HepG2 (cell line): Measurements from ENCODE around the gene GNAI2. TPM values are rescaled to one million over a fixed set of nuclear protein-coding genes. Genes with fewer than 3 reads are reported as not detected.

Experiments
- DPF2 ChIP-seq: sonication (generic); formaldehyde crosslinking; IDR thresholded peaks from 2 replicates; pipeline ENCODE4 v1.4.0; 2020; ENCODE audit warnings: mild to moderate bottlenecking, low read depth, missing genetic modification reagents, borderline replicate concordance
- HOMEZ ChIP-seq: IDR thresholded peaks from 2 replicates; pipeline ENCODE4 v1.6.1; 2016; ENCODE audit warnings: low read depth
- ISX ChIP-seq: sonication (generic); formaldehyde crosslinking; conservative IDR thresholded peaks from 2 replicates; pipeline ENCODE4 v1.5.0; 2020; ENCODE audit warnings: missing genetic modification reagents
- MEIS2 ChIP-seq: sonication (generic); formaldehyde crosslinking; IDR thresholded peaks from 2 replicates; pipeline ENCODE4 v1.9.0; 2021; ENCODE audit warnings: mild to moderate bottlenecking, missing genetic modification reagents
- NCOA2 ChIP-seq: sonication (generic); formaldehyde crosslinking; IDR thresholded peaks from 2 replicates; pipeline ENCODE4 v1.8.0; 2022; ENCODE audit warnings: inconsistent platforms
- NKX3-1 ChIP-seq: sonication (generic); formaldehyde crosslinking; IDR thresholded peaks from 2 replicates; pipeline ENCODE4 v1.5.0; 2020; ENCODE audit warnings: missing genetic modification reagents
- PAF1 ChIP-seq: IDR thresholded peaks from 2 replicates; pipeline ENCODE4 v1.6.1; 2016; ENCODE audit warnings: missing genetic modification reagents, missing compliant biosample characterization
- TAF15 ChIP-seq: fragments of 200-400 bp; formaldehyde crosslinking; IDR thresholded peaks from one replicate; pipeline ENCODE4 v1.6.1; 2018; ENCODE audit warnings: mild to moderate bottlenecking, low read depth, low read length; ENCODE audit not compliant: poor library complexity, severe bottlenecking
- TCF12 ChIP-seq, 2 experiments: fragments of 450-650 bp in 1 of 2; sonication (generic) in 1 of 2; formaldehyde crosslinking in 1 of 2; IDR thresholded peaks; 2 replicates each; pipeline versions ENCODE4 v1.6.1 to v1.8.0; 2017 to 2022; ENCODE audit warnings: antibody characterized with exemption in 1 of 2, mild to moderate bottlenecking in 1 of 2, missing genetic modification reagents in 1 of 2, moderate library complexity in 1 of 2
- ZNF318 ChIP-seq: sonication (generic); formaldehyde crosslinking; IDR thresholded peaks from 2 replicates; pipeline ENCODE4 v1.4.0; 2020; ENCODE audit warnings: mild to moderate bottlenecking, missing genetic modification reagents
- ZNF501 ChIP-seq: sonication (generic); formaldehyde crosslinking; IDR thresholded peaks from 2 replicates; pipeline ENCODE4 v1.5.1; 2020; ENCODE audit warnings: mild to moderate bottlenecking, moderate library complexity, missing genetic modification reagents
- ZNF512 ChIP-seq: sonication (generic); formaldehyde crosslinking; IDR thresholded peaks from 2 replicates; pipeline ENCODE4 v1.4.0; 2020; ENCODE audit warnings: mild to moderate bottlenecking, missing genetic modification reagents
- ZNF691 ChIP-seq: sonication (generic); formaldehyde crosslinking; IDR thresholded peaks from 2 replicates; pipeline ENCODE4 v1.4.0; 2020; ENCODE audit warnings: missing genetic modification reagents, low read depth, mild to moderate bottlenecking, borderline replicate concordance
- ZNF740 ChIP-seq: sonication (generic); formaldehyde crosslinking; IDR thresholded peaks from 2 replicates; pipeline ENCODE4 v1.4.0; 2020; ENCODE audit warnings: missing genetic modification reagents
- ZNF780A ChIP-seq: sonication (generic); formaldehyde crosslinking; IDR thresholded peaks from 2 replicates; pipeline ENCODE4 v1.8.0; 2022; ENCODE audit warnings: mild to moderate bottlenecking, missing genetic modification reagents, moderate library complexity
- ZNF878 ChIP-seq: sonication (generic); formaldehyde crosslinking; IDR thresholded peaks from 2 replicates; pipeline ENCODE4 v1.8.1; 2023; ENCODE audit warnings: mild to moderate bottlenecking, missing genetic modification reagents, moderate library complexity
- polyA plus RNA-seq, 8 experiments: library from polyadenylated mRNA; depleted of rRNA in 3 of 8; stranded (reverse) in 7 of 8; unstranded in 1 of 8; fragments of >200 nt; fragmentation: Illumina TruSeq in 4 of 8; extraction: Trizol in 4 of 8; gene quantifications; 2 replicates each; pipeline versions ENCODE4 v1.2.1 to v1.2.3, GENCODE V29; 2011 to 2016; ENCODE audit warnings: low read depth in 4 of 8, missing spikeins in 1 of 8, mixed read lengths in 1 of 8; ENCODE audit not compliant: insufficient read depth in 1 of 8
- total RNA-seq, 5 experiments: library from RNA; depleted of rRNA; stranded (reverse); fragments of >200 nt; fragmentation: Illumina TruSeq; extraction: Trizol; gene quantifications; 2 replicates each; pipeline ENCODE4 v1.2.3, GENCODE V29; 2016; ENCODE audit warnings: low read depth in 1 of 5

GNAI2 gene
- total and polyA plus RNA-seq, 2 of the 13 experiments (the other 11 are each of a cell fraction or from before 2014, with no cell fraction given), result 51.1 to 66.2 TPM

GRCh38 chr3:50194903-50195500 lies 41.0 kb upstream of the GNAI2 start (continued):
- TF ChIP-seq ZNF691 (0 out of 2 replicates have a peak, but pooled peaks have one; percentile 4), ZNF318 (CRISPR knock-in tag) (no peak), TCF12 (IDR thresholded peaks at IDR 0.05) (no peak), TCF12 (CRISPR knock-in tag; IDR thresholded peaks at IDR 0.05) (no peak), ZNF878 (no peak), MEIS2 (CRISPR knock-in tag) (no peak), DPF2 (CRISPR knock-in tag) (0 out of 2 replicates have a peak, but pooled peaks have one; percentile 3), NCOA2 (CRISPR knock-in tag) (no peak), ZNF780A (CRISPR knock-in tag) (no peak), HOMEZ (CRISPR knock-in tag) (0 out of 2 replicates have a peak, but pooled peaks have one; percentile 5), ZNF512 (CRISPR knock-in tag) (no peak), ZNF501 (CRISPR knock-in tag) (0 out of 2 replicates have a peak, but pooled peaks have one; percentile 16), ZNF740 (CRISPR knock-in tag) (no peak), ISX (CRISPR knock-in tag) (no peak), TAF15 (no peak), PAF1 (CRISPR knock-in tag) (no peak), NKX3-1 (CRISPR knock-in tag) (0 out of 2 replicates have a peak, but pooled peaks have one; percentile 9)
